Breast epithelium (tissue), 4 donors: Measurements from ENCODE around the gene ALDH1L1. TPM values are rescaled to one million over a fixed set of nuclear protein-coding genes. Genes with fewer than 3 reads are reported as not detected.
A peak's percentile ranks its signal among the peaks of the same experiment; 100 is the strongest.

Experiments used
- DNase-seq, 2 donors: peaks; one replicate each; pipeline ENCODE4 v3.0.0-alpha.2; 2019; ENCODE audit warnings: low spot score in 2 of 2
- H3K27ac ChIP-seq, 2 donors: fragments of 200-600 bp; sonication (generic) in 1 of 2; one replicate each; pipeline ENCODE4 v1.5.1; 2016 to 2019; ENCODE audit warnings: mild to moderate bottlenecking in 1 of 2
- H3K27me3 ChIP-seq, 2 donors: fragments of 200-600 bp; sonication (generic) in 1 of 2; one replicate each; pipeline versions ENCODE4 v1.5.1 to v1.6.0; 2017 to 2019; ENCODE audit warnings: control low read depth in 1 of 2, mild to moderate bottlenecking in 1 of 2
- H3K36me3 ChIP-seq: fragments of 200-600 bp; one replicate; pipeline ENCODE4 v1.5.1; 2019
- H3K4me1 ChIP-seq, 2 donors: fragments of 200-600 bp; sonication (generic); one replicate each; pipeline ENCODE4 v1.5.1; 2016 to 2019; ENCODE audit warnings: control low read depth in 1 of 2
- H3K4me3 ChIP-seq, 3 donors: fragments of 200-600 bp; sonication (generic); 1 replicate in 2 of 3; 2 replicates in 1 of 3; pipeline ENCODE4 v1.5.1; 2016 to 2019; ENCODE audit warnings: mild to moderate bottlenecking in 3 of 3, moderate library complexity in 2 of 3
- H3K9me3 ChIP-seq, 2 donors: fragments of 200-600 bp; sonication (generic) in 1 of 2; one replicate each; pipeline ENCODE4 v1.5.1; 2016 to 2019; ENCODE audit warnings: control low read depth in 1 of 2
- CTCF ChIP-seq, 3 donors: fragments of 450-650 bp; IDR thresholded peaks; one replicate each; pipeline ENCODE4 v1.5.1; 2016 to 2017; ENCODE audit warnings: antibody characterized with exemption in 3 of 3, mild to moderate bottlenecking in 3 of 3, moderate library complexity in 3 of 3
- POLR2A ChIP-seq: fragments of 450-650 bp; IDR thresholded peaks from one replicate; pipeline ENCODE4 v1.6.1; 2016; ENCODE audit warnings: antibody characterized with exemption, mild to moderate bottlenecking, moderate library complexity
- POLR2AphosphoS5 ChIP-seq, 3 donors: sonication (generic); formaldehyde crosslinking; IDR thresholded peaks; one replicate each; pipeline ENCODE4 v1.6.1; 2017; ENCODE audit warnings: antibody characterized with exemption in 3 of 3
- intact Hi-C: fragments of 100-400 bp; cut with DNase I; formaldehyde crosslinking; loops from one replicate; pipeline ENCODE4 v1.15.1; 2023; ENCODE audit warnings: low total_unique reads
- total RNA-seq, 3 donors: library from RNA; depleted of rRNA; stranded (reverse); fragments of >200 nt; gene quantifications; one replicate each; pipeline ENCODE4 v1.1.0, GENCODE V29; 2016

The ALDH1L1 gene
- total RNA-seq, 3 donors from 2014 or later: 10.8 to 88.3 (median 29.0) TPM

GRCh38 chr3:126125341-126125740 lies 55.0 kb downstream of the ALDH1L1 start:
- no peak overlapping the region for H3K27ac ChIP-seq
- intact Hi-C loops: no loop called here
- H3K9me3 ChIP-seq: no peaks in the 10 kb centered on the region
- H3K4me1 ChIP-seq: peaks cover 0 to 4% of the 10 kb centered on the region in 2 donors
- TF ChIP-seq CTCF (IDR thresholded peaks at IDR 0.05) (no peak), POLR2AphosphoS5 (IDR thresholded peaks at IDR 0.05) (no peak), POLR2A (no peak)
- H3K4me3 ChIP-seq: no peak overlapping the region
- no peaks in the 10 kb centered on the region for H3K27me3 ChIP-seq
- DNase-seq: peak in 1 of 2 donors; percentile 30
- no peaks in the 10 kb centered on the region for H3K36me3 ChIP-seq

- H3K4me1 ChIP-seq: peaks cover 0 to 4% of the 10 kb centered on the region in 2 donors
- no peak overlapping the region for H3K27ac ChIP-seq
- no peaks in the 10 kb centered on the region for H3K36me3 ChIP-seq
- no peak overlapping the region for H3K4me3 ChIP-seq
- H3K9me3 ChIP-seq: no peaks in the 10 kb centered on the region
- intact Hi-C loops: no loop called here
- H3K27me3 ChIP-seq: no peaks in the 10 kb centered on the region
- DNase-seq: peak in 1 of 2 donors; percentile 28
- no peak for TF ChIP-seq CTCF (IDR thresholded peaks at IDR 0.05)
- TF ChIP-seq POLR2A: no peak
- TF ChIP-seq POLR2AphosphoS5 (IDR thresholded peaks at IDR 0.05): no peak
Measured at GRCh38 chr3:126124896-126125295, 55.5 kb downstream of the ALDH1L1 start.

- DNase-seq: peak in 1 of 2 donors; percentile 35
- Histone ChIP-seq H3K36me3 (no peaks in the 10 kb centered on the region), H3K27ac (no peak overlapping the region), H3K4me3 (no peak overlapping the region), H3K9me3 (no peaks in the 10 kb centered on the region), H3K27me3 (no peaks in the 10 kb centered on the region), H3K4me1 (peaks cover 0 to 3% of the 10 kb centered on the region in 2 donors)
- no peak for TF ChIP-seq POLR2AphosphoS5 (IDR thresholded peaks at IDR 0.05)
- no peak for TF ChIP-seq POLR2A
- intact Hi-C loops: no loop called here
Measured at GRCh38 chr3:126124148-126124868, 56.1 kb downstream of the ALDH1L1 start.

GRCh38 chr3:126121632-126122031 lies 58.8 kb downstream of the ALDH1L1 start:
- TF ChIP-seq POLR2A (no peak), POLR2AphosphoS5 (IDR thresholded peaks at IDR 0.05) (no peak), CTCF (IDR thresholded peaks at IDR 0.05) (no peak)
- H3K4me3 ChIP-seq: no peak overlapping the region
- H3K4me1 ChIP-seq: no peaks in the 10 kb centered on the region
- H3K36me3 ChIP-seq: no peaks in the 10 kb centered on the region
- H3K27me3 ChIP-seq: no peaks in the 10 kb centered on the region
- intact Hi-C loops: no loop called here
- H3K27ac ChIP-seq: no peak overlapping the region
- H3K9me3 ChIP-seq: no peaks in the 10 kb centered on the region
- no peak for DNase-seq

- intact Hi-C loops: no loop called here
- Histone ChIP-seq H3K27me3 (no peaks in the 10 kb centered on the region), H3K27ac (no peak overlapping the region), H3K4me3 (no peak overlapping the region), H3K9me3 (no peaks in the 10 kb centered on the region), H3K4me1 (no peaks in the 10 kb centered on the region), H3K36me3 (no peaks in the 10 kb centered on the region)
- TF ChIP-seq POLR2AphosphoS5 (IDR thresholded peaks at IDR 0.05): no peak
- TF ChIP-seq POLR2A: no peak
- no peak for TF ChIP-seq CTCF (IDR thresholded peaks at IDR 0.05)
- peak in 1 of 2 donors; percentile 10 for DNase-seq
Measured at GRCh38 chr3:126121074-126121473, 59.3 kb downstream of the ALDH1L1 start.
